Amniotic stem cell (primary cell): ENCODE measurements around the gene MTM1.

ENCODE experiments used
- DNase-seq: peaks from one replicate; lab custom pipeline; 2025; lab: John Stamatoyannopoulos, UW

The MTM1 gene

GRCh38 chrX:150568320-150569154 lies at the start of gene MTM1:
Gene MTM1, plus strand, starts transcription at chrX:150568621. Its CDS starts 23,994 bp downstream, at chrX:150592615.
- peak; percentile 88 for DNase-seq

GRCh38 chrX:150522494-150522893 lies 45.9 kb upstream of the MTM1 start:
- no peak for DNase-seq

- DNase-seq: no peak
Measured at GRCh38 chrX:150525061-150525919, 43.1 kb upstream of the MTM1 start.

DNA sequence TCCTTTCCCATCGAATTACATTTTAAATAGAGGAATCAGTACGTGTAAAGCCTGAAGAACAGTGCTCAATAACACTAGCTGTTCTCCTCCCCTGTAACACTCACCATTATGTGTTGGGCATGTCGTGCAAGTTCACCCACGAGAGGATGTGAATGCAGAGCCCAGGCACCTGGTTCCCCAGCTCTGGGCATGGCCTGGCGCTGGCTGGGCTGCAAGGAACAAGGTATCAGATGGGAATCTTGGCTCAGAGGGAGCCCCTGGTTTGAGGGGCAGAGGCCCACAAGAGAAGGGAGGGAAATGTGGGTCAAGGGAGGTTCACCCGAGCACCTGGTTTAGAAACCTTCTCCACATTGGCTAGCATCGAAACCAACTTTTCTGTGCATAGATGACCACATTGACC lies 41.7 kb upstream of the MTM1 start:
- no peak for DNase-seq

GRCh38 chrX:150527108-150527507 lies 41.3 kb upstream of the MTM1 start:
- no peak for DNase-seq

DNA sequence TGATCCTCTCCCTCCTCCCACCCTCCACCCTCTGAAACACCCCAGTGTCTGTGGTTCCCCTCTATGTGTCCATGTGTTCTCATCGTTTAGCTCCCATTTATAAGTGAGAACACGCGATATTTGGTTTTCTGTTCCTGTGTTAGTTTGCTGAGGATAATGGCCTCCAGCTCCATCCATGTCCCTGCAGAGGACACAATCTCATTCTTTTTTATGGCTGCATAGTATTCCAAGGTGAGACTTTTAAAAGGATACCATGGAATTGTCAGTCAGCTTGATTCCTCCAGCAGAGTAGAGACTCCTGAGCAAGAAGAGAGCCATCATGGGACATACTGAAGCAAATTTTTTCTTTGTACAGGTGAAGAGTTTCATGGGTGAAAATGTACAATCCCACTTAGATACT lies 38.8 kb upstream of the MTM1 start:
- no peak for DNase-seq

DNA sequence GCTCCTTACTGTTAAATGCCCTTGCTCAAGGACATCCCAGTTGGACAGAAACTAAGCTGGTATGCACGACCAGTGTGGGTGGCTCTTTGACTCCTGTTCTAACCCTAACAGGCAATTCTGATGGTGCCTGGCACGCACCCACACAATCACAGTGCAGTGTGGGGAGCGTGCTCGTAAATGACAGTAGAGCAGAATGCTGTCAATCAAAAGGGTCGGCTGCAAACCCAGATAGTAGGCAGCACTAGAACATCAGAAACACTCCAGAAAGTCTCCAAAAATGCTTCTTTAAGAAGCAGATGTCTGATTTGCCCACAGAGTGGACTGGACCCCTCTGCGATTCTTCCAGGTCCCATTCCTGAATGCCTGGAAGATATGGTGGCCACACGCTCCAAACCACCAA lies 37.6 kb upstream of the MTM1 start:
- no peak for DNase-seq

- no peak for DNase-seq
Measured at GRCh38 chrX:150531467-150531866, 37.0 kb upstream of the MTM1 start.

- DNase-seq: no peak
Measured at GRCh38 chrX:150533863-150534262, 34.6 kb upstream of the MTM1 start.

DNA sequence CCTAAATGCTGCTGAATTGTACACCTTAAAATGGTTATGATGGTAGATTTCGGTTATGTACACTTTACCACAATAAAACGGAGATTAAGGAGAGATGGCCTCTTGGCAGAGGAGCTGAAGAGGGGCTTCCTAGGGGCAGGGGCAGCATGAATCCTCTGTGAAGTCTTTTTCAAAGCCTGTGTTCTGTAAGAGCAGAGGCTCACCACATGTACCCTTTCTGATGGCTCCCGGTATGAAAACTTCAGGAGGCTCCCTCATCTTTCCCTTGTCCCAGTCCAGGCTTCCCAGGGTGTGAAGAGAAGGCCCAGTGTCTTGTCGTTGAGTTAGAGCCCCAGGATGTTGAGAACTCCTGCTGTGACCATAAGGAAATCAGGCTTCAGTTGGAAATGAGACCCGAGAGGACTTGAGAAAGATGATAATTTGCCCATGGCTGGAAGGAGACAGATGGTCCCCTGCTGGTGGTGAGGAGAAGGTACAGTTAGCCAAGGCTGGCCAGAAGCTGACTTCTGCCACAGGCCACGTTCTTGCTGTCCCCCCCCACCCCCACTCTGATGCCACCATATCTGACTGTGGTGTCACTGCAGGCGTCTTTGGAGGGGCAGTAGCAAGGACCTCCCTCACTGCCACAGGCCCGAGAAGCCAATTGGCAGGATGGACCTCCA lies 31.8 kb upstream of the MTM1 start:
- DNase-seq: no peak

- DNase-seq: no peak
Measured at GRCh38 chrX:150537851-150538250, 30.6 kb upstream of the MTM1 start.

DNA sequence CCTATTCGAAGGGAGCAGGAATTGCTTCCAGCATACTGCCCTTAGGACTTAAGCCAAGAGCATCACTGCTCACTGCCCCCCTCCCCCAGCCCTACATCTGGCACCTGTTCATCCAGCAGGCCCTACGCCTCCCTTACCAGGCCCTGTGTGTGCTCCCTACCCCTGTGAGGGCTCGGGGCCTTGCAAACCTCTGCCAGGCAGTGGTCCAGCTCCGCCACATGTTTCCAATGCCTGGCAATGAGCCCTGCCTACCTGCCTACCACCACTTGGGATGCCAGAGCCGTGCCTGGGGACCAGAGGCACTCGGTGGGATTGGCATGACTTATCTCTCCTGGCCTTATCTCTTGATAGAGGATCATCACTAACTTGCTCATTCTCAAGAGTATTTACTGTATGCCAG lies 27.5 kb upstream of the MTM1 start:
- DNase-seq: no peak

DNA sequence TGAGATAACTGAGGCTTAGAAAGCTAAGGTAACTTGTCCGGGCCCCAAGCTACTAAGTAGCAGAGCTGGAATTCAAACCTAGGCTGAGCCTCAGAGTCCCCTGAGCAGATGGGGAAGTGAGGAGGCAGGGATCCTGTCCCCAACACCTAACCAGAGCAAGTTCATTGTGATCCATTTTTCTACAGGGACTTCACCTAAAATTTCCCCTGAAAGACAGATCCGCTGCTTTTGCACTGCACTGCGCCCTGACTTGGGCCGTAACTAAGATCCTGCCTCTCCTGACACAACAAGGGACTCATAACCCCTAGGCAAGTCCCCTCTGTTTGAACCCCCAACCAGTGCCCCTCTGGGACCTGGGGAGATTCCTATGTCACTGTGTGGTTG lies 25.6 kb upstream of the MTM1 start:
- DNase-seq: no peak

DNA sequence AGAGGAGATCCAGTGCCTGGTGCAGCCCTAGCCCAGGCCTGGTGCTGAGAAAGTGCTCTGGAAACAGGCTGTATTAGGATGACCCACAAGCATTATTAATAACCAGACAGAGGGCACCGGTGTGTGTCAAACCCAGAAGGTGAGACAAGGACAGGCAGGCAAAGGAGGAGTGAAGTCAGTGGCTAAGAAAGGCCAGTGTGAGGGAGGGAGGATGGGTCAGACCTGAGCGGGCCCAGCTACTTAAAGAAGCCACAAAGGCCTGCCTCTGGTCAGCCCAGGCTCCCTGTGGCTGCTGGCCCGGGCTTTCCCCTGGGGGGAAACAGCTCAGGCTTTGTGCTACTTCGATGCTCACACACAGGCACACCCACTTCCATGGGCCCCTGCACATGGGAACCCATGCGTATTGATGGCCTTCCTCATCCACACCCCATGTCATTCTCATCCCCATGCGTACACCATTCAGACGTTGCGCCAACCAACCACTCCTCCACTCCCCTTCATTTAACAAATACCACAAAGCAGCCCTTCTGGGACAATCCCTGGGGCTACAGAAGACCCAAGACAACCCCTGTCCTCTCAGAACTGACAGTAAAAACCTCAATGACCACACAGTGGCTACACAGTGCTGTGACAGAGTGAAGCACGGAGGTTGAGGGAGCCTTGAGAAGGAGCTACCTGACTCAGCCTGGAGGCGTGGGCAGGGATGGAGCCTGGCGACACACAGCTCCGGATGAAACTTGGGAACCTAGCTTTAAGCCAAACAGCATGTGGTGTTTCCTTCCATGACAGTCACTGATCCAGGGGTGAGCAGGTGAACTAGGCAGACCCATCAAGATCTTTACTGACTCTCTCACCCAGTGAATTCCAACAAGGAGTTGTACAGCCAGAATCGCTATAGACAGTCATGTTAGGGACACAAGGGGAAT lies 24.9 kb upstream of the MTM1 start:
- DNase-seq: no peak

DNA sequence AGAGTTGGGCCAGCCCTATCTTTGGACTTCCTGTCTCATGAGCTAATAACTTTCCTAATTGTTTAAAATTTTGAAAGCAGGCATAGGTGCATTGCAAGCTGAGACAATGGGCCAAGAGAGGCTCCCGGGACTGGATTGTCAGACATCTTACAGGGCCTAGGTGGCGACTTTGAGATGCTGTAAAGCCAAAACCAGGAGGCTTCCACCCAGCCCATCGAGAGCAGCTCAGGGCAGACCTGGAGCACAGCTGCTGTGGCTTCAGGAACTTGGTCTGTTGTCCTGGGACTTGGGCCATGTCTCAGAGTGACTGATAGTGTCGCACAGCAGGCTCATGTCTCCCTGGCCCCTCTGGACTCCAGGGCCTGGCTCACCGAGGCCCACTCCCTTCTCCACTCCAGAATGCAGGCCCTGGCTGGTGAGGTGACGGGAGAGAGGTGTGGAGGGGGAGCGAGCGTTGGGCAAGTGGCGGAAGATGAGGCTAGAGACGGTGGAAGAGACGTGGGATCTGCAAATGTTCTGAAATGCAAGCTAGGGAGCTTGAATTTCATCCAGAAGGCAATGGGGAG lies 24.1 kb upstream of the MTM1 start:
- no peak for DNase-seq

DNA sequence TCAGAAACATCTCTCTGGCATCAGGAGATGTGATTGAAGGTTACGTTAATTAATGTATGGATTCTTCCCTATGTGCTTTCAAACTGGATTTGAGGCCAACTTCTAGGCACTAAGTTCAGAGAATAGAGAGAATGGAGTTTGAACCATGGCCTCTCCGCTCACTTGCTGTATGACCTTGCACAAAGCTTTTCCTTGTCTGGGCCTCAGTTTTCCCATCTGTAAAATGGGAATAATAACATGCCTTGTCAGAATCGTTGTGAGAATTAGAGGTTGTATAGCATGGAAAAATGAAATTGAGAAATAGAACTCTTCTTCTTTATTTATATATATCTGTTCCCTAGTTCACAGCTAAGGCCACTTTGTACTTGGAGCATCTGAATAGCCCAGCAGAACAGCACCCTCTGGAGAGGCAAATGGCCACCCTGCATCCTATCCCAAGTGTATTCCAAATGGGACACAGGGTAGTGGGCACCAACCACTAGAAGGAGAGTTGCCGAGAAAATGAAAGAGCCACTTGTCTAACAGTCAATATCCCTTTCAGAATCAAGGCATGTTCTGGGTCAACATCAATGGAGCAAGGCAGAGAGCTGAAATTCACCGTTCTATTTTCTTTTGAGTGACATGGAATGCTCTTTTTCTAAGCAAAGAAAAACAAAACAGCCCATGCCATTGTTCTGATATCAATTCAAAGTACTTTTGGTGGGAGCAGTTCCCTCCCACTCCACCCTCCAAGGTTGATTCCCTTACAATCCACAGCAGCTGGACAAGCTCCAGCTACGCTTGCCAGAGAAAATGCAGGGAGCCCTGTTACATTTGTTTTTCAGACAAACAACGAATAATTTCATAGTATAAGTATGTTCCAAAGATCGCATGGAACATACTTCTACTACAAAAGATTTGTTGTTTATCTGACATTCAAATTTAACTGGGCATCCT lies 23.3 kb upstream of the MTM1 start:
- no peak for DNase-seq

- DNase-seq: no peak
Measured at GRCh38 chrX:150546711-150547153, 21.7 kb upstream of the MTM1 start.

DNA sequence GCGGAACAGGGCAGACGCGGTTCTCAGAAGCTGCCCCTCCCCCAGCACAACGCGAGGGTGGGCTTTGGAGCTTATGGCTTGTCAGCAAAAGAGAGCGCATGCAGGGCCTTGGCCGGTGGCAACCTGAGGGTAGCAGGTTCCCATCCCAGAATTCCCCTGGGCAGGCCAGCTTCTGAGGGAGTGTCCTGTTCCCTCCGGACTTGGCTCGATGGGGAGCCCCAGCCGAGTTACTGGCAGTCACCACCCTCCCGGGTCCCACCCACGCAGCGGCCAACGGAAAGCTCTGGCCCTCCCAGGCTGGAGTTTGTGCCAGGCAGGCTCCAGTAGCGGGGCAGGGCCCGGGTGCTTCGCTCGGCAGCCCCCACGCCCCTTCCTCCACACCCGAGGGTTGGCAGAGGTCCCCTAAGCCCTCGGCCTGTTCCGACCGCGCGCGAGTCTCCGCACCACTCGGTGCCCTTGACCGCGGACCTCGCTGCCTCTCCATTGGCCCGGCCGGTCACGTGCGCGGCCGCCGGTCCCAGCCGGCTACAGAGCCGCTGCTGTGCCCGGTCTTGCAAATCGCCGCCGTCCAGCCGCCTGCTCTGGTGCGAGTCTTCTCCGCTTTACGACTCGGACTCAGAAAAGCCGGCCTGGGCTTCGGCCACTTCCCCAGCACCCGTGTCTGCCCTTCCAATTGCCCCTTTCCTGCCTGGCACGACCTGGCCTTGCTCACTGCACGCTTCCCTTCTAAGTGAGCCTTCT lies 20.9 kb upstream of the MTM1 start:
- DNase-seq: no peak

- no peak for DNase-seq
Measured at GRCh38 chrX:150548251-150548650, 20.2 kb upstream of the MTM1 start.
